Epithelial cell of proximal tubule (primary cell): ENCODE measurements around the gene GTF3C5. TPM values are rescaled to one million over a fixed set of nuclear protein-coding genes. Genes with fewer than 3 reads are reported as not detected.
"Not testable (repeated sequence)": the region's sequence is repeated elsewhere in the genome, so short reads cannot be mapped to it uniquely, and the experiment has no call there.

ENCODE experiments used
- DNase-seq: peaks from one replicate; pipeline ENCODE4 v3.0.0-alpha.2; 2011; ENCODE audit warnings: low read depth
- H3K4me3 ChIP-seq: 2 replicates; pipeline ENCODE4 v1.5.1; 2011; ENCODE audit warnings: low read depth, mild to moderate bottlenecking, low read length
- CTCF ChIP-seq: conservative IDR thresholded peaks from 2 replicates; pipeline ENCODE4 v1.5.1; 2012; ENCODE audit warnings: low read depth, mild to moderate bottlenecking, low read length
- total RNA-seq: library from RNA; depleted of rRNA; stranded (reverse); fragments of >200 nt; gene quantifications from 2 replicates; pipeline ENCODE4 v1.2.3, GENCODE V29; 2015

The GTF3C5 gene
- total RNA-seq, 1 donor from 2014 or later, result 112 TPM

- no peak overlapping the region for H3K4me3 ChIP-seq
- no peak for TF ChIP-seq CTCF
- no peak for DNase-seq
Measured at GRCh38 chr9:133058550-133059320, 27.9 kb downstream of the GTF3C5 start.

DNA sequence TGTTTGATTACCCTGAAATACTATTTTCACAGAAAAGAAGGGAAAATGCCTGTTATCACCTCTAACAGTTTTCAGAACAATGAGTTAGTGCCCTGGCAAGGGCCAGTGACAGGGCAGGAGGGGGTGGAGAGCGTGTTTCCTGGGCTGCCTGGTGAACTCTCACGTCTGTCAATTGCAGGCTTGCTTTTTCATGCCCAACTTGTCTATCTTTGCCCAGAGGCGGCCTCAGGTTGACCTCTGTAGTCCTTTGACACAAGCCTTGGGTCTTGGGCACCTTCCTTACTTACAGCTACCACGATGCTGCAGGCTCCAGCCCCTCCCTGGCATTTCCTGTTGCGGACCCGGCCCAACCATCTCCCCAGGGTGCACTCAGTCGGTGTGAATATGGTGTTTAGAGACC is 28.8 kb downstream of the GTF3C5 start:
- DNase-seq, result no peak
- no peak for TF ChIP-seq CTCF
- H3K4me3 ChIP-seq, result no peak overlapping the region

- no peak overlapping the region for H3K4me3 ChIP-seq
- DNase-seq, result no peak
- TF ChIP-seq CTCF, result no peak
Measured at GRCh38 chr9:133060417-133060841, 29.6 kb downstream of the GTF3C5 start.

GRCh38 chr9:133061019-133061763 is 30.4 kb downstream of the GTF3C5 start:
- not testable (repeated sequence) for DNase-seq, H3K4me3 ChIP-seq

DNA sequence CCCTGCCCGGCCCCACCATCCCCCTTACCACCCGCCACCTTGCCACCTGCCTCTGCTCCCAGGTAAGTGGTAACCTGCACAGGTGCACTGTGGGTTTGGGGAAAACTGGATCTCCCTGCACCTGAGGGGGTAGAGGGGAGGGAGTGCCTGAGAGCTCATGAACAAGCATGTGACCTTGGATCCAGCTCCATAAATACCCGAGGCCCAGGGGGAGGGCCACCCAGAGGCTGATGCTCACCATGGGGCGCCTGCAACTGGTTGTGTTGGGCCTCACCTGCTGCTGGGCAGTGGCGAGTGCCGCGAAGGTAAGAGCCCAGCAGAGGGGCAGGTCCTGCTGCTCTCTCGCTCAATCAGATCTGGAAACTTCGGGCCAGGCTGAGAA is 31.0 kb downstream of the GTF3C5 start, which contains the start of gene CEL:
CEL (plus strand) TSS at position 218 of the 382 bp plus-strand sequence; CDS start at position 240, 22 bp downstream.
- not testable (repeated sequence) for H3K4me3 ChIP-seq, DNase-seq

GRCh38 chr9:133062569-133062968 is 31.8 kb downstream of the GTF3C5 start:
- DNase-seq, H3K4me3 ChIP-seq: not testable (repeated sequence)

DNA sequence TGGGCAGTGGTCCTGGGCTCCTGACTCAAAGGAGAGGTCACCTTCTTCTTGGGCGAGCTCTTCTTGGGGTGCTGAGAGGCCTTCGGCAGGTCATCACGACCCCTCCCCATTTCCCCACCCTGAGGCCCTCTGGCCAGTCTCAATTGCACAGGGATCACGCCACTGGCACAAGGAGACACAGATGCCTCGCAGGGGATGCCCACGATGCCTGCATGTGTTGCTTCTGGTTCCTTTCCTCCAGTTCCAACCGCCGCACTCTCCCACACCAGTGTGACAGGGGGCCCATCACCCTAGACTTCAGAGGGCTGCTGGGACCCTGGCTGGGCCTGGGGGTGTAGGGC is 32.3 kb downstream of the GTF3C5 start:
- TF ChIP-seq CTCF, result no peak
- H3K4me3 ChIP-seq, result no peak overlapping the region
- no peak for DNase-seq

DNA sequence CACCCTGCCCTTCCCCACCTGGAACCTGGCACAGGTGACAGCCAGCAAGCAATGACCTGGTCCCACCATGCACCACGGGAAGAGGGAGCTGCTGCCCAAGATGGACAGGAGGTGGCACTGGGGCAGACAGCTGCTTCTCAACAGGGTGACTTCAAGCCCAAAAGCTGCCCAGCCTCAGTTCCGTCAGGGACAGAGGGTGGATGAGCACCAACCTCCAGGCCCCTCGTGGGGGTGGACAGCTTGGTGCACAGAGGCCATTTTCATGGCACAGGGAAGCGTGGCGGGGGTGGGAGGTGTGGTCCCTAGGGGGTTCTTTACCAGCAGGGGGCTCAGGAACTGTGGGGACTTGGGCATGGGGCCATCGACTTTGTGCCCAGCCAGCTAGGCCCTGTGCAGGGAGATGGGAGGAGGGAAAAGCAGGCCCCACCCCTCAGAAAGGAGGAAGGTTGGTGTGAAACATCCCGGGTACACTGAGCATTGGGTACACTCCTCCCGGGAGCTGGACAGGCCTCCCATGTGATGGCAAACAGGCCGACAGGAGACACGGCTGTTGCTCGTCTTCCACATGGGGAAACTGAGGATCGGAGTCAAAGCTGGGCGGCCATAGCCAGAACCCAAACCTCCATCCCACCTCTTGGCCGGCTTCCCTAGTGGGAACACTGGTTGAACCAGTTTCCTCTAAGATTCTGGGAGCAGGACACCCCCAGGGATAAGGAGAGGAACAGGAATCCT is 32.9 kb downstream of the GTF3C5 start:
- DNase-seq, result no peak
- no peak overlapping the region for H3K4me3 ChIP-seq
- TF ChIP-seq CTCF, result no peak
